Dermis blood vessel endothelial cell (primary cell): ENCODE results near the gene LRRC4C. TPM values are rescaled to one million over a fixed set of nuclear protein-coding genes. Genes with fewer than 3 reads are reported as not detected.

Experiments
- DNase-seq: peaks from one replicate; pipeline ENCODE4 v3.0.0; 2010
- total RNA-seq: library from RNA; depleted of rRNA; stranded (reverse); fragments of >200 nt; gene quantifications from 2 replicates; pipeline ENCODE4 v1.2.3, GENCODE V29; 2014

The LRRC4C gene
- total RNA-seq, 1 donor from 2014 or later = not detected

- no peak for DNase-seq
Measured at GRCh38 chr11:41323446-41323845, 136.0 kb downstream of the LRRC4C start.

GRCh38 chr11:41320653-41321052 is 138.8 kb downstream of the LRRC4C start:
- DNase-seq = no peak

GRCh38 chr11:41320238-41320637 is 139.2 kb downstream of the LRRC4C start:
- DNase-seq = no peak

DNA sequence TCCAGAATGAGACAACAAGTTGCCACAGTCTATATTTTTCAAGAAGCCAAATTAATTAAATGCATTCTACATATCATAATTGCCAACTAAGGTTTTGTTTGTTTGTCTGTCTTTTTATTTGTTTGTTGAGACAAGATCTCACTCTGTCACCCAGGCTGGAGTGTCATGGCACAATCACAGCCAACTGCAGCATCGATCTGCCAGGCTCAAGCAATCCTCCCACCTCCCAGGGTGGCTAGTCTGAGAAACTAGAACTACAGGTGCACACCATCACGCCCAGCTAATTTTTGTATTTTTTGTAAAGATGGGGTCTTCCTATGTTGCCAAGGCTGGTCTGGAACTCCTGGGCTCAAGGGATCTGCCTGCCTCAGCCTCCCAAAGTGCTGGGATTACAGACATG is 140.0 kb downstream of the LRRC4C start:
- DNase-seq = no peak

GRCh38 chr11:41316751-41317150 is 142.7 kb downstream of the LRRC4C start:
- DNase-seq = no peak

DNA sequence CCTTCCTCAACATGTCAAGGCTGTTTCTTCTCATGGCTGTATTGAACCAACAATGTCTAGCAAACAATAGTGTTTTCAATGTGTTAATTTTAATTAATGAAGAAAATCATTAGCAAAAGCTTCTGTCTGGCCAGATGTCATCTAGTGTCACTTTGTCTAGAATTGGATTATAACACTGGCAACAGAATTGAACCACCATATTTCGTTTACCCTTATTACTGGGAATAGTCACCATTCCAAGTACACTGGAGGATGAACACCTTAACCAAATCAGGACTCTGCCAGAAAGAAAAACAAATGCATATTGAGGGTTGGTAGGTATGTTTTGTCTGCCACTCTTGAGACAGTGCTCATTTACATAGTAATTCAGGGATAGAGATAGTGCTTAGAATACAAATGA is 146.2 kb downstream of the LRRC4C start:
- no peak for DNase-seq

DNA sequence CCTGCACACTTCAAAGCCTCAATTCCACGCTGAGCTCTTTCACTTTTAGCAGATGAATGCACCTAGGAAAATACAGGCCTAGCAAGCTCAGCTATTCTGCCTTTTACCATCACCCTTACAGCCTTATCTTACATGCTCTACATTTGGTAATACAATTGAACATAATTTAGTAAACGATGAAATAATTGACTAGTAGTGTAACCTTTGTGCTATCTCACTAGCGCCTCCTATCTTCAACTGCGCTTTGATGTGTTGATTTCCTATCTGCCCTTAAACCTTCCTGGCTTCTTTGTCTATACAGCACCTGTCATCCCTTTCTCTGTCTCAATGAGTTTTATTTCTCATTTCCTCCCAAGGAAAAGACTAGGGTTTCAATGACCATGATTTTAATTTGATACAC is 149.7 kb downstream of the LRRC4C start:
- DNase-seq = no peak

- no peak for DNase-seq
Measured at GRCh38 chr11:41309111-41309522, 150.3 kb downstream of the LRRC4C start.

GRCh38 chr11:41308286-41308685 is 151.2 kb downstream of the LRRC4C start:
- no peak for DNase-seq

GRCh38 chr11:41307296-41308080 is 152.0 kb downstream of the LRRC4C start:
- no peak for DNase-seq

DNA sequence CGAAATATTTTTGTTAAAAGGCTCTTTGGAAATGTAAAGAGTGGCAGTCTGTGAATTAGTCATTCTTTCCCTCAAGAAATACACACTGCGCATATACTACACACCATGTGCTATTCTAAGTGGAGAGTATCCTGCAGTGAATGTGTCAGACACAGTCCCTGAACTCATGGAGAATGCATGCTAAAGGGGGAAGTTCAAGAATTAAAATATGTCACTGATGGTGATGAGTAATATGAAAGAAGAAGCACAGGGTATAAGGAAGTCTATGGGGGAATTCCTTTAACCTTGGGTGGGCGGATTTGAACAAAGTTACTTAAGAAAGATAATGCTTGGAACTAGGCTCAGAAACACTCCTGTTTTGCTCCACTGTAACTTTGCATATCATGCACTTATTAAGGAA is 153.0 kb downstream of the LRRC4C start:
- no peak for DNase-seq

DNA sequence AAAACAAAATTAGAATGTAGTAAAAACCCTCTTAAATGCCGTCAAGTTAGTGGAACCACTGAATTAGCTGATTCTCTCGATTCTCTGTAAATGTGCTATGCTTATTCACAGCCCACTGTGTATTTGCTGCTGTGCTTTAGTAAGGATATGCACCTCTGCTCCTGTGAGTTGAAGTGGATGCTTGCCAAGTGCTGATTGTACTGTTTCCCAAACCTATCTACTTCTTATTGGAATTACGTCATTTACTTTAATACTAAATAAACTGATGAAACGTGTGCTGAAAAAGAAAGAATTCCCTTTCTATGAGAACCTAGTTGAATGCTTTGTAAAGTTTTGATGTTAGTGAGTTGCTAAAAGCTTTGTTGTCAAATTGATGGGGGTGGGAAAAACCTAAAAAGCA is 158.4 kb downstream of the LRRC4C start:
- no peak for DNase-seq

DNA sequence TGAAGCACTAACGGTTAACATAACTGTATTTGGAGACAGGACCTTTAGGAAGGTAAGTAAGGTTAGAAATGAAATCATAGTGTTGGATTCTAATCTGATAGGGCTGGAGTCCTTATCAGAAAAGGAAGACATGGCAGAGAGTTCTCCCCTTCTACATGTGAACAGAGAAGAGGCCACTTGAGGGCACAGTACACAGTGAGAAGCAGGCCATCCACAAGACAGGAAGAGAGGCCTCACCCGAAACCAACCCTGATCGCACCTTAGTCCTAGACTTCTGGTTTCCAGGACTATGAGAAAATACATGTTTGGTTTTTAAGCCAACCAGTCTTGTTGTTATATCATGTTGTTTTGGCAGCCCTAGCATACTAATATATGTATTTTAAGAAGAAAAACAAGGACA is 170.0 kb downstream of the LRRC4C start:
- no peak for DNase-seq

GRCh38 chr11:41286751-41287150 is 172.7 kb downstream of the LRRC4C start:
- no peak for DNase-seq

DNA sequence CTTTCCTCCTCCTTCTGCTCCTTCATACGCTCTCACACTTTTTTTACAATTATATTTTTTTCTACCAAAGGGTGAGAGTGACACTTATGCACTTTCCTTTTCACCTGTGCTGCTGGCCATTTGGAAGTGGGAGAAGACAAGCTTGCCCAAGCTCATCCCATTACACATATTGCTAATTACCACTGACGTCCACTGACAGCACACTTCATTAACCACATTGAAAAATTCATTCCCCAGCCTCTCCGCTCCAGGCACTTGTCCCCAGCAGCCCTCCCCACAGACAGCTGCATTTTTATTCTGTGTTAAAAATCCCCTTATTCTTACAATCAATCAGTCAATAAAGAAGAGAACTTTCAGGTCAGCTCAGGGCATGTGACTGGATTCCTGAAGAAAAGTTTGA is 175.1 kb downstream of the LRRC4C start:
- no peak for DNase-seq

DNA sequence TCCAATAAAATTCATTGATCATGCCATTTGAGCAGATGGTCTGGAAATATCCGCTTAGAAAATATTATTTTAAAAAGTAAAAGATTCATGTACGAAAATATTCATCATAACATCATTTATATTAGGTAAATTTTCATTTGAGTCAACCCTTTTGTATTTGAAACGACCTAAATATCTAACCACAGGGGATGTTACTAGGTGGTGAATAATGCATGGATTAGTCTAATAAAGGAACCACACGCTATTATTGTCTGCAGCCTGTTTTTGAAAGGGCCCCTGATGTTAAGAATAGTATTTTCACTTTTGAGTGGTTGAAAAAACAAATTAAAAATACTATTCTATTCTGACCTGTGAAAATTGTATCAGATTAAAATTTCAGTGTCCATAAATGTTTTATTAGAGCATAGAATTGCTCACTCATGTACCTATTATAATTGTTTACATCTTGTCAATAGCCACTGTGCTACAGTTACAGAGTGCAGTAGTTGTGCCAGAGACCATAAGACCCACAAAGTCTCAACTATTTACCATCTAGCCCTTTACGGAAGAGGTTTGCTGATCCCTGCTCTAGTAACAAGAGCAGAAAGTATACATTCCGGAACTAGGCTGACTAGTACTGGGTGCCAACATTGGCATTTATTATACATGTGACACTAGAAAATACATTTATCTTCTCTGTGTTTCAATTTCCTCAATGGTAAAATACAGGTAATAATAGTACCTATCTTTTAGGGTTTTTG is 176.1 kb downstream of the LRRC4C start:
- DNase-seq = no peak

DNA sequence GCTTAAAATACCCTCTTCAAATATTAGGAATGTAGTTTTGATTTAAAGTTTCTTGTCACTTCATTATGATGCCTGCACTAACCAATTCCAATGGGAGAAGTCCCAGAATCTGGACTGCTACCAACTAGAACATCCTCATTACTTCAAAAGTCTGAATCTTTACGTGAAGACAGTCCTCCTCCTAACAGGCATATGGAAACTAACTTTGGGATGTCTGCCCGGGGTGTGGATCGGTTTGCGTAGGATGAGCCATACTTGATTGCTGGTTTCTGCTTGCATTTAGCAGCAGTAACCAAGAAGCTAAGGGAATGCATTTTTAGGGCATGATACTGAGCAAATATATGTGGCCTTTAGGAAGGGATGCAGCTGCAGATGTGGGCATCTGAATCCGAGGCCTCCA is 177.1 kb downstream of the LRRC4C start:
- DNase-seq = no peak

GRCh38 chr11:41281131-41281742 is 178.2 kb downstream of the LRRC4C start:
- DNase-seq = no peak

GRCh38 chr11:41274831-41275230 is 184.6 kb downstream of the LRRC4C start:
- no peak for DNase-seq

GRCh38 chr11:41273908-41274307 is 185.5 kb downstream of the LRRC4C start:
- DNase-seq = no peak

DNA sequence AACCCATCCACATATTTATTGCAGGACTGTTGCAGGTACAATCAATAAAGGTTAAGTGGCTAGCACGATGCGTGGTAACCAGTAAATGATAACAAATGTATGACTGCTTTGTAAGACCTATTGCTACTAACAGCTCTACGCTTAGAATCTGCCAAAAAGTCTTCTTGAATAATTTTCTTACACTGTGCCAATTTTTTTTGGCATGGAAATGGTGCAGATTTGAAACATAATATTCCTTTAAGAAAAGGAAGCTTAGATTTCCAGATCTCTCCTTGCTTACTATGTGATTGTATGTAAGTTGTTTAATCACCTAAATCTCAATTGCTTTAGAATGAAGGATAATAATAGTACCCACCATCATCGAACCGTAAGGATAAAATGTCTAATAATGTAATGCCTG is 192.0 kb downstream of the LRRC4C start:
- no peak for DNase-seq

- DNase-seq = no peak
Measured at GRCh38 chr11:41256041-41256440, 203.4 kb downstream of the LRRC4C start.

- DNase-seq = no peak
Measured at GRCh38 chr11:41254966-41255365, 204.5 kb downstream of the LRRC4C start.

DNA sequence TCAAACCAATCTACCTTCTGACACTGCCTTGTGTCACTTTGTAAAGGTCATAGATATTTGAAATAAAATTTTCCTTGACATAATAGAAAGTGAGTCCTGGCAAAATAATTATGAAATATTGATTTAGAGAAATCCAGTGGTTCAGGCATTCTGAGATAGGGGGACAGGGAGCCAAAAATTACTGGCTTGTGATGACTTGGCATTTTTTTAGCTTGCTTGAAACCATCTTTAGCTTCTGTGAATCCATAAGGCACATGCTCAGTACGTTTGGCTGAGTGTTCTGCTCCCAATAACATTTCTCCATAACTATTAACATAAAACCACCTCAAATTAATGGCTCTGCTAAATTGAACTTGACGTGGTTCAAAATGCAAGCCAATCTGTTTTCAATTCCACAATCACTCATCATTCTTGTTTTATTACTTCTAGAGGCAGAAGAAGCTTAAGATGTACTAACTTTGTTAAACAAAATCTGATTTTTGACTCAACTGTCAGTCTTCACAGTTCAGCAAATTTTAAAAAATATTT is 209.0 kb downstream of the LRRC4C start:
- no peak for DNase-seq
